Measurements from ENCODE around the gene RANBP3L.
"Not testable (repeated sequence)": the region's sequence is repeated elsewhere in the genome, so short reads cannot be mapped to it uniquely, and the experiment has no call there.

The RANBP3L gene

DNA sequence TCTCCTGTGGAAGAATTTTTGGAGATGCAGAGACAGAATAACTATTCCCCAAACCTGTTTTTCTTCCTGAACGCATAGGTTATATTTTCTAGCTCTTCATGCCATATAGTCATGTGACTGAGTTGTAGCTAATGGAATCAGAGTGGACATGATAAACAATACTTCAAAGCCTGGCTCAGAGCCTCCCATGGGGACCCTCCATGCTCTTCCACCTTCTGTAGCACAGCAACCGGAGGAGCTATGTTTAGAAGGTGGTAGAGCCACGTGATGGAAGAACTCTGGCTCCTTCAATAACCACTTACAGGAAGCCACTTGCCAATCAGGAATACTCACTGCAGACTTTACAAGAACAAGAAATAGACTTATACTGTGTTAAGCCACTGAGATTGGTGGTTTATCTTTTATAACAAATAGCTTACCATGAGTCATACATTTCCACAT is 99.2 kb downstream of the RANBP3L start:
- DNase-seq, result no peak

GRCh38 chr5:36200513-36200912 is 101.2 kb downstream of the RANBP3L start:
- DNase-seq, result no peak

DNA sequence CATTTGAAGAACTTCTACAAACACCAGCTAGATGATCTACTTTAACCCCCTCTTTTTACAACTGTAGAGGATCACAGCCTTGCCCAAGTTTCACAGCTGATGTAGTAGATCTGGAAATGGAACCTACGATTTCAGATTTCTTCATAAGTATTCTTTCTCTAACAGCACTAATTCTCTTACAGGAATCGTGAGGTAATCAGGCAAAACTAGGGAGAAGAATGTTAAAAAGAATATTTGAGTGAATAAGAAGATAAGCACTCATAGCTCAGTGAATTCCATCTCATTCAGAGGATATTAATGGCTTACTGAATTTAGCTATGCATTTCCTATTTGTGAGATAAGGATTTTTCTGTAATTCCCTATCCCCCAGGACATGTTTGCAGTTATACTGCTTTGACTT is 102.1 kb downstream of the RANBP3L start:
- no peak for DNase-seq

DNA sequence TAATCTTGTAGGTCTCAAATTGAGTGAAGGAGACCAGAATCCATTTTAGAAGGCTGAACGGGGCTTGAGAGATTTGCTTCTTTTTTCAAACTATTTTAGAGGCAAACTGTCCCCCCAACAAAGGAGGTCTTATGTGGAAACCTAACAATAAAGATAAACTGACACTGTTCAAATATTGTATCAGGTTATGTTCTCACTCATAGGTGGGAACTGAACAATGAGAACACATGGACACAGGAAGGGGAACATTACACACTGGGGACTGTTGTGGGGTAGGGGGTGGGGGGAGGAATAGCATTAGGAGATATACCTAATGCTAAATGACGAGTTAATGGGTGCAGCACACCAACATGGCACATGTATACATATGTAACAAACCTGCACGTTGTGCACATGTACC is 102.9 kb downstream of the RANBP3L start:
- DNase-seq, result not testable (repeated sequence)
